ENCODE results near the gene M1AP.

M1AP gene

DNA sequence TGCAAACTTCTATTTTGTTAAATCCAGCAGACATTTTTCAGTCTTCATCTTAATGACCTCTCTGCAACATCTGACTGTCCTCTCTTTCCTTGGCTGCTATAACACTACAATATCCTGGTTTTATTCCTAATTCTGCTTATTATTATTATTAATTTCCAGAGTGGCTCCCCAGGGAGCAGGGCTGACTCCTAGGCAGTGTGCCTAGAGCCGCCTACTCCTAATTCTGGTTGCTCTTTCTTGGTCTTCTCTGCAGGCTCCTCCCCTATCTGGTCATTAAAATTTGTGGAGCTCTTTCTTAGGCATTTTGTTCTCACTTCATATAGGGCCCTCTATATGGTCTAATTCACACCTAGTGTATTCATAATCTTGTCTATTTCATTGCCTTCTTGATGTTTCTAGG is 105.2 kb downstream of the M1AP start:
- Histone ChIP-seq H3K9ac (ENCODE audit: low read length) (no peak overlapping the region), H2AFZ (ENCODE audit: low read depth, low read length) (no peak overlapping the region), H3K4me3 (ENCODE audit: insufficient read depth in 1 of 2, low read depth in 1 of 2, low read length in 2 of 2) (no peak overlapping the region), H3K79me1 (replicated peaks; ENCODE audit: low read length, poor library complexity, severe bottlenecking) (no peaks in the 10 kb centered on the region), H3K4me1 (ENCODE audit: control insufficient read depth, insufficient read depth, low read depth, low read length) (no peaks in the 10 kb centered on the region), H2AK5ac (ENCODE audit: low read length, severe bottlenecking) (no peak overlapping the region), H3K14ac (ENCODE audit: low read length in 2 of 2) (no peak overlapping the region), H3K4ac (ENCODE audit: low read depth in 1 of 2, low read length in 2 of 2) (no peak overlapping the region), H3K36me3 (ENCODE audit: control insufficient read depth in 1 of 2, insufficient read depth in 2 of 2, low read depth in 1 of 2, low read length in 2 of 2) (no peaks in the 10 kb centered on the region), H2BK12ac (ENCODE audit: low read length in 2 of 2) (no peak overlapping the region), H3K23ac (ENCODE audit: low read length in 2 of 2) (no peak overlapping the region), H3K4me2 (ENCODE audit: low read length, poor library complexity, severe bottlenecking) (no peak overlapping the region), H4K8ac (ENCODE audit: low read length) (no peak overlapping the region), H2BK5ac (ENCODE audit: low read depth, low read length, poor library complexity, severe bottlenecking) (no peak overlapping the region), H3K27ac (ENCODE audit: low read length, poor library complexity, severe bottlenecking) (no peak overlapping the region), H3K9me3 (ENCODE audit: control insufficient read depth, low read length) (no peaks in the 10 kb centered on the region), H4K91ac (ENCODE audit: low read length) (no peak overlapping the region), H2BK120ac (ENCODE audit: low read depth, low read length) (no peak overlapping the region), H3K27me3 (ENCODE audit: control insufficient read depth in 1 of 2, insufficient read depth in 1 of 2, low read length in 2 of 2) (peaks cover 0 to 5% of the 10 kb centered on the region in 2 experiments), H3K18ac (ENCODE audit: low read depth in 1 of 2, low read length in 2 of 2) (no peak overlapping the region), H2BK15ac (ENCODE audit: low read depth, poor library complexity, severe bottlenecking) (no peak overlapping the region)
- DNase-seq, result no peak
- WGBS, result 100% methylated on average over 1 of the region's 1 CpG

DNA sequence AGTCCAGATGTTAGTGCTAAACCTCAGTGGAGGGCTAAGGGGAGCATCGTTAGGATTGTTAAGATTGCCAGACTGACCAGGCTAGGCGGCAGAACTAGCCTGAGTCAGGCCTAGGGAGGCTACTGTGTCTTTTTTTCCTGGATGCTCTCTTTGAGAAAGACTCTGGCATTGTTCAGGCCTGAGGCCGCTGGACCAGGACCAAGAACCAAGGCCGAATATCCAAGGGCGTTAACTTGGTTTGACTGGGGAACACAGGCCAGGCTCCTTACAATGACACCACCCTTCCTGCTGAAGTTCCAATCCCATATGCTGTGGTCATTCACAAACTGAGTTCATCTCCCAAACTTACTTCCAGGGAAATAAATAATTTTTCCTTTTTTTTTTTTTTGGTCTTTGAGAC is 107.8 kb downstream of the M1AP start:
- Histone ChIP-seq H3K23ac (ENCODE audit: low read length in 2 of 2) (no peak overlapping the region), H3K27ac (ENCODE audit: low read length, poor library complexity, severe bottlenecking) (no peak overlapping the region), H3K36me3 (ENCODE audit: control insufficient read depth in 1 of 2, insufficient read depth in 2 of 2, low read depth in 1 of 2, low read length in 2 of 2) (no peaks in the 10 kb centered on the region), H2AFZ (ENCODE audit: low read depth, low read length) (no peak overlapping the region), H3K4ac (ENCODE audit: low read depth in 1 of 2, low read length in 2 of 2) (no peak overlapping the region), H3K79me1 (replicated peaks; ENCODE audit: low read length, poor library complexity, severe bottlenecking) (no peaks in the 10 kb centered on the region), H2AK5ac (ENCODE audit: low read length, severe bottlenecking) (no peak overlapping the region), H3K27me3 (ENCODE audit: control insufficient read depth in 1 of 2, insufficient read depth in 1 of 2, low read length in 2 of 2) (peaks cover 0 to 5% of the 10 kb centered on the region in 2 experiments), H3K4me3 (ENCODE audit: insufficient read depth in 1 of 2, low read depth in 1 of 2, low read length in 2 of 2) (peak overlapping the region in 1 of 2 experiments; percentile 3), H3K9ac (ENCODE audit: low read length) (peak overlapping the region; percentile 52), H3K4me2 (ENCODE audit: low read length, poor library complexity, severe bottlenecking) (no peak overlapping the region), H3K14ac (ENCODE audit: low read length in 2 of 2) (no peak overlapping the region), H3K4me1 (ENCODE audit: control insufficient read depth, insufficient read depth, low read depth, low read length) (no peaks in the 10 kb centered on the region), H4K91ac (ENCODE audit: low read length) (no peak overlapping the region), H2BK15ac (ENCODE audit: low read depth, poor library complexity, severe bottlenecking) (no peak overlapping the region), H2BK12ac (ENCODE audit: low read length in 2 of 2) (no peak overlapping the region), H2BK120ac (ENCODE audit: low read depth, low read length) (no peak overlapping the region), H3K18ac (ENCODE audit: low read depth in 1 of 2, low read length in 2 of 2) (no peak overlapping the region), H3K9me3 (ENCODE audit: control insufficient read depth, low read length) (no peaks in the 10 kb centered on the region), H2BK5ac (ENCODE audit: low read depth, low read length, poor library complexity, severe bottlenecking) (no peak overlapping the region), H4K8ac (ENCODE audit: low read length) (no peak overlapping the region)
- 95% methylated on average over 5 of the region's 5 CpGs for WGBS
- no peak for DNase-seq

DNA sequence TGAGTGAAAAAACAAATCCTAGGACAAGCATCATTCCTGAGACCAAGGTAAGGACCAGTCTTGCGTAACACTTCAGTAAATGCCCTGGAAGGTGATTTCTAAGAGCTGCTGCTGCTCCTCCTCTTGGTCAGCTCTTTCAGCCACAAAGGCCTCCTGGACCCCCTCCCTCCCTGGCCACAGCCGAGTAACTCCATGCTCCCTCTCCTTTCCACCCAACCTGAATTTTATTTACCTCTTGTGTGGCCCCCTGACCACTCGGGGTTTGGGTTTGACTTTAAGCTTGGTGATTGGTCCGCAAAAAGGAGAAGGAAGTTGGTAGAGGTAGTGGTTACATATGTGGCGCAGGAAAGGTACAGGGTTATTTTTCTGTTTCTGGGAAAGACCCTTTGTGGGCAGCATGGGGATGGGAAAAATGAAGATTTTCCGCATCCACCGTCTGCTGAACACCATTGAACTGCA is 109.2 kb downstream of the M1AP start:
- Histone ChIP-seq H3K9ac (ENCODE audit: low read length) (no peak overlapping the region), H2AFZ (ENCODE audit: low read depth, low read length) (no peak overlapping the region), H3K79me1 (replicated peaks; ENCODE audit: low read length, poor library complexity, severe bottlenecking) (no peaks in the 10 kb centered on the region), H2BK5ac (ENCODE audit: low read depth, low read length, poor library complexity, severe bottlenecking) (no peak overlapping the region), H4K8ac (ENCODE audit: low read length) (no peak overlapping the region), H2BK120ac (ENCODE audit: low read depth, low read length) (no peak overlapping the region), H4K91ac (ENCODE audit: low read length) (no peak overlapping the region), H3K4me2 (ENCODE audit: low read length, poor library complexity, severe bottlenecking) (no peak overlapping the region), H3K18ac (ENCODE audit: low read depth in 1 of 2, low read length in 2 of 2) (no peak overlapping the region), H3K9me3 (ENCODE audit: control insufficient read depth, low read length) (no peaks in the 10 kb centered on the region), H3K4ac (ENCODE audit: low read depth in 1 of 2, low read length in 2 of 2) (no peak overlapping the region), H3K27ac (ENCODE audit: low read length, poor library complexity, severe bottlenecking) (no peak overlapping the region), H2BK12ac (ENCODE audit: low read length in 2 of 2) (no peak overlapping the region), H2BK15ac (ENCODE audit: low read depth, poor library complexity, severe bottlenecking) (no peak overlapping the region), H3K4me1 (ENCODE audit: control insufficient read depth, insufficient read depth, low read depth, low read length) (no peaks in the 10 kb centered on the region), H3K36me3 (ENCODE audit: control insufficient read depth in 1 of 2, insufficient read depth in 2 of 2, low read depth in 1 of 2, low read length in 2 of 2) (peaks cover 4 to 7% of the 10 kb centered on the region in 2 experiments), H3K14ac (ENCODE audit: low read length in 2 of 2) (no peak overlapping the region), H3K4me3 (ENCODE audit: insufficient read depth in 1 of 2, low read depth in 1 of 2, low read length in 2 of 2) (no peak overlapping the region), H3K27me3 (ENCODE audit: control insufficient read depth in 1 of 2, insufficient read depth in 1 of 2, low read length in 2 of 2) (peaks cover 0 to 5% of the 10 kb centered on the region in 2 experiments), H2AK5ac (ENCODE audit: low read length, severe bottlenecking) (no peak overlapping the region), H3K23ac (ENCODE audit: low read length in 2 of 2) (no peak overlapping the region)
- 96% methylated on average over 7 of the region's 7 CpGs for WGBS
- no peak for DNase-seq

DNA sequence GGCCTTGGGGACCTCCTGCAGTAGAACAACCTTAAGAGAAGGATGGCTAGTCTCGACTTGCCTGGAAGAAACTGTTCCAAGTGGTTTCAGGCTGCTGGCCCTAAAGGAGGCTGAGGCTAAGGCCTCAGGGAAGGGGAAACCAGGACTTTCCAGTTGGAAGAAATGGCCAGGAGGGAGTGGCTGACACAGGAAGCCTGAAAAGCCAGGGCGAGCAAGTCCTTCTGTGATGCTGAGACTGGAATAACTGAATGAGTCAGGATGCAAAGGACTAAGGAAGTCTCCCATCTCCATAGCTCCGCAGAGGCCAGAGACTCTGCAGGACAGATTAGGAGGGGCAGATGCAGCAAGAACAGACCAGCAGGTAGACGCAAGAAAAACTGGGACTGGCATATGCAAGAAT is 111.0 kb downstream of the M1AP start:
- H2BK5ac ChIP-seq (ENCODE audit: low read depth, low read length, poor library complexity, severe bottlenecking), result no peak overlapping the region
- H2AFZ ChIP-seq (ENCODE audit: low read depth, low read length), result no peak overlapping the region
- no peak for DNase-seq
- H2BK12ac ChIP-seq (ENCODE audit: low read length in 2 of 2), result no peak overlapping the region
- H3K79me1 ChIP-seq (replicated peaks; ENCODE audit: low read length, poor library complexity, severe bottlenecking), result peaks cover 3% of the 10 kb centered on the region
- H3K23ac ChIP-seq (ENCODE audit: low read length in 2 of 2), result no peak overlapping the region
- no peaks in the 10 kb centered on the region for H3K9me3 ChIP-seq (ENCODE audit: control insufficient read depth, low read length)
- H4K8ac ChIP-seq (ENCODE audit: low read length), result no peak overlapping the region
- peaks cover 19 to 21% of the 10 kb centered on the region in 2 experiments for H3K36me3 ChIP-seq (ENCODE audit: control insufficient read depth in 1 of 2, insufficient read depth in 2 of 2, low read depth in 1 of 2, low read length in 2 of 2)
- no peak overlapping the region for H3K4ac ChIP-seq (ENCODE audit: low read depth in 1 of 2, low read length in 2 of 2)
- peak overlapping the region; percentile 25 for H3K9ac ChIP-seq (ENCODE audit: low read length)
- no peak overlapping the region for H3K4me2 ChIP-seq (ENCODE audit: low read length, poor library complexity, severe bottlenecking)
- 67% methylated on average over 4 of the region's 4 CpGs for WGBS
- no peak overlapping the region for H3K14ac ChIP-seq (ENCODE audit: low read length in 2 of 2)
- no peak overlapping the region for H2BK120ac ChIP-seq (ENCODE audit: low read depth, low read length)
- H2AK5ac ChIP-seq (ENCODE audit: low read length, severe bottlenecking), result no peak overlapping the region
- no peak overlapping the region for H4K91ac ChIP-seq (ENCODE audit: low read length)
- peaks cover 0 to 5% of the 10 kb centered on the region in 2 experiments for H3K27me3 ChIP-seq (ENCODE audit: control insufficient read depth in 1 of 2, insufficient read depth in 1 of 2, low read length in 2 of 2)
- H3K18ac ChIP-seq (ENCODE audit: low read depth in 1 of 2, low read length in 2 of 2), result no peak overlapping the region
- H3K4me1 ChIP-seq (ENCODE audit: control insufficient read depth, insufficient read depth, low read depth, low read length), result no peaks in the 10 kb centered on the region
- H3K27ac ChIP-seq (ENCODE audit: low read length, poor library complexity, severe bottlenecking), result no peak overlapping the region
- H2BK15ac ChIP-seq (ENCODE audit: low read depth, poor library complexity, severe bottlenecking), result no peak overlapping the region
- no peak overlapping the region for H3K4me3 ChIP-seq (ENCODE audit: insufficient read depth in 1 of 2, low read depth in 1 of 2, low read length in 2 of 2)
